SK-N-MC (cell line): ENCODE results near the gene PARM1.

Source experiments
- EZH2 ChIP-seq: fragments of 200-600 bp; sonication (generic); IDR thresholded peaks from one replicate; pipeline ENCODE4 v1.6.1; 2017; ENCODE audit warnings: antibody characterized with exemption
- POLR2AphosphoS5 ChIP-seq: IDR thresholded peaks from 2 replicates; pipeline ENCODE4 v1.6.1; 2012; ENCODE audit warnings: mild to moderate bottlenecking, low read depth, low read length, borderline replicate concordance

GRCh38 chr4:74982546-74983252, 49.8 kb downstream of the PARM1 start:
- TF ChIP-seq EZH2 (no peak), POLR2AphosphoS5 (no peak)
